HG02943 (cell line): ENCODE data around the gene SCFD1.

Source experiments
- ATAC-seq: cut with Tn5 transposase; IDR thresholded peaks from one replicate; pipeline ENCODE4 v1.9.1; 2021; ENCODE audit warnings: mild to moderate bottlenecking, low read depth, moderate library complexity; ENCODE audit not compliant: unreplicated experiment

Gene SCFD1

DNA sequence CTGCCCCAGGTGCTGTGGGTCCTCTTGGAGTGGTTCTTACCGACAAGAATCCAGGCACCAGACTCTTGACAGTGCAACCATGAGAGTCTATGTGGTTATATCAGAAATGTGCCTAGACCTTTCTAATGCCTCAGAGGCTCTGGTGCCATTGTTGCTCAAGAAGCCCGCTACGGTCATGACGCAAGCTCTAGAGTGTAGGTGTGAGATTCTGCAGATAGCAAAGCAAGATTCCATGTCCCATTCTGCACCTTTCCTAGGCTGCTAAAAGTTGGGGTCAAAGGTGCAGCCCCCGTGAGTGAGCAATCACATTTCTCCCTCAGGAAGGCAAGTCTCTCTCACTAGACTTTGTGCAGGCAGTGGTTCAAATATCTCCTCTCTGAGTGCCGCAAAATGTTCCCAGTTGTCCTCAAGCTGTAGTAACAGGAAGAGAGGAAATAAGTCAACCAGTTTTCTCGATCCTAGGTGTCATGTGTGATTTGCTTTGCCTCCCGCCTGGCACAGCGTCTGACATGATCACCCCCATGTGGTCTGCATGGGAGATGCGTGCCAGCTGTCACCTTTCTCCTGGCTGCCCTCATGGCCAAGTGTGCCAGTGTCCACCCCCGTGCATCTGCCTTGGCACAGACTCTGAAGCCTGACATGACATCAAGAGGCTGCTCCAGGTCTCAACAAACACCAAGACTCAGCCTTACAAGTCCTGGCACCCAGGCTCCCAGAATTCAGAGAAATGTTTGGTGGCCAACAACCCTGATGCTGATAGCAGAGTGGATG lies 129.7 kb downstream of the SCFD1 start:
- no peak for ATAC-seq

DNA sequence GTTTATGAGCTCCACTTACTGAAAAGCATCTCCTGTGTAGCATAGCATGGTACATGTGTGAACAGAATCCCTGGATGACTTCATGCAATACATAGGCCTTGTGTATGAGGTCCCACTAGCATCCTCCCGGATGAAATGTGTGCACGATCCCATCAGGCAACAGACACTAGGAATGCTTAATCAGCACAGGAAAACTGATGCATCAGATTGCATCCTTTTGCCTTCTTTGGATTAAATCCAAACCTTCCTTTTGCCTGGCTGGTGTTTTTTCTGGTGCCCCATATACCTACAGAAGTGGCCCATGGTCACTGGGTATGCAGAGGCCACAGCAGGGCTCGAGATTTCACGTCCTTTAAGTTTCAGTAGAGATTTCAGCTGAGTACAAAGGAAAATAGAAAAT lies 131.3 kb downstream of the SCFD1 start:
- no peak for ATAC-seq

DNA sequence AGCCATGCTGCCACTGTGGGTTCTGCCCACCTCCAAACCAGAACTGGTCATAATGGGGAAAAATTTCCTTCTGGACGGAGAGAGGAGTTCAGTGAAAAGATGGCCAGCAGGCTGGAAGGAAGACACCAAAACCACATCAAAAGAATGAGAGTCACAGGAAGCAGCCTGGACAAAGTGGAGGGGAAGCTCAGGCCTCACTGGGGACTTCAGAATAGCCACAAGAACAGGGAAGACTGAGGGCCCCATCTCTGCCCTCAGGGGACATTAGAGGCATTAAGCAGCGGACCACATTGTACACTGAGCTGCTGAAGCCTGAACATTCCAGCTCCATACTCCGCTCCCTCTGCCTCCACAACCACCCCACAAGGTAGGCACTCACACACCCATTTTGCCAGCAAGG lies 132.7 kb downstream of the SCFD1 start:
- no peak for ATAC-seq

DNA sequence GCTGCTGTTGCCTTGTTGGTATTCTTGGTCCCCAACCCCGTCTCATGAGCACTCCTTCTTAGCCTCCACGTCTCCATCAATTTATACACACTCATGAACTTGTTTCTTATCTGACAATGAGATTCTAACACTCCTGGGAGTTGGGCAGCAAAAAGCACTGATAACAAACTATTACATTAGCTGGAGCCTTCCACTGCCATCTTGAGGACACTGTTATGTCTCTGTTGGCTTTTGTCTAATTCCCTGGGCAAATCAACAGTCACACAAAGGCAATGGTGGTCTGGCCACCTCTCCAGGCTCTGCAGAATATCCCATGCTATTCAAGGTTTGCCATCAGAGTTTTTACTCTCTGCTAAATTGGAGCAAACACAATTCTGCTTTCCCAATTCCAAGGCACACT lies 134.5 kb downstream of the SCFD1 start:
- no peak for ATAC-seq

DNA sequence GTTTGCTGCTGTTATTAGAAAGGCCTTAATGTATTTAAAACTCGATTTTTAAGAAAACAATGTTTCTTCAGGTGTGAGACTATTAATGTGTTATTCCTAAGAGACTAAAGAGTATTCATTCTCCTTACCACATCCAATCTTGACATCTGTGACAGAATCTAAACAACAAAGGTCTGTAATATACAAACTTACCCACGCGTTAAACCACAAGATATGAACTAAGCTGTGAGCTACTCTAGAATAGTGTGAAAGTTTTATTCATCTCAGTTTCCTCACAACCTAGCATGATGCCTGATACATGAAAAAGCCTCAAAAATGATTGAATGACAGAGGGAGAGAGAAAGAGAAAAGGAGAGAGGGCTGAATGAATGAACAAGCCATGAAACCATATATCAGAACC lies 135.0 kb downstream of the SCFD1 start:
- no peak for ATAC-seq

DNA sequence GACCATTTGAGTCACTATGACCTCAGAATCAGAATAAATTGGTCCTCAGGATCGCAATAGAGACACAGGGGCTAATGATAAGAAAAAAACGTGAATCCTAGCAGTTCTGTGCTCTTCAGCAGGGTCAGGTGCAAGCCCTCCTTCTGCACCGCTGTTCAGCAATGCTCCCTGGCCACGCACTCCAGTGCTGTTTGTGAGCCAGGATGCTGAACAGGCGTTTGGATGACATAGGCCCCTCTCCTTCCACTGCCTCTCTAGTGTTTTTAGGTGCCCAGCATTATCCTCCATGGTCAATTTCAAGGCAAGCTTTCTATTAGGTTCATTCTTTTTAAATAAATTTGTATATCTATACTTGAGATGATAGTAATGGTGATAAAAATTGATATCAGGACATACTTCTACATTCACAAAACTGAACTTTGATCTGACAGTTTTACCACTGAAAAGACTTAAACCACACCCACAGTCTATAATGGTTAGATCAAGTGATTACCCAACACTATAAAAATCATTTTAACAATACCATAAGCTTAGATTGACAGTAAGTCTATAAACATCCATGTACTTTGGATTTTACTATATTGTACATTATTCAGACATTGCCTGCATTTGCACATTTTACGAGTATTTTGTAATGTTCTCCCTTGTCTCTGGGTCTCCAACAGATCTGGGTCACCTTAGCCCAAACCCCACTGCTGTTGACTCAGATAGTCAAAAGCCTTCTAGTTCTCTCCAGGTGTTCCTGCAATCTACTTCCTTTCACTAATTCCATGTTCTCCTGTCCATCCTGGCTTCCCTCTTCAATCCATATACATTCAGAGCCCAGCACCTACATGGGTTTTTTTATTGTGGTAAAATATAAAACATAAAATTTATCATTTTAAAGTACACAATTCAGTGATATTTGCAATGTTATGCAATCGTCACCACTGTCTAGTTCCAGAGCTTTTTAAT lies 137.3 kb downstream of the SCFD1 start:
- ATAC-seq = no peak

DNA sequence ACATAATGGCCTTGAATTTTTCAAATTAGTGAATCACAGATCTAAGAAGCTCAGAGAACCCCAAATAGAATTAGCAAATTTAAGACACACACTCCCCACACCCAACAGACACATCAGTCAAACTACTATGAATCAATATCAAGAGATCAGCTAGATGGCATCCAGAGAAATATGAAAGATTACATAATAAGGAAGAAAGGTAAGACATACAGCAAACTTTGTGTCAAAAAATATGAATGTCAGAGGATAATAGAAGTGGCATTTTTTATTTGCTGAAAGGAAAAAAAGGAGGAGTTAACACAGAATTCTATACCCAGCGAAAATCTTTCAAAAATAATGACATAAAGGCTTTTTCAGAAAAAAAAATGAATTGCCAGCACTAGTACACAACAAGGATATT lies 141.8 kb downstream of the SCFD1 start:
- ATAC-seq = no peak

DNA sequence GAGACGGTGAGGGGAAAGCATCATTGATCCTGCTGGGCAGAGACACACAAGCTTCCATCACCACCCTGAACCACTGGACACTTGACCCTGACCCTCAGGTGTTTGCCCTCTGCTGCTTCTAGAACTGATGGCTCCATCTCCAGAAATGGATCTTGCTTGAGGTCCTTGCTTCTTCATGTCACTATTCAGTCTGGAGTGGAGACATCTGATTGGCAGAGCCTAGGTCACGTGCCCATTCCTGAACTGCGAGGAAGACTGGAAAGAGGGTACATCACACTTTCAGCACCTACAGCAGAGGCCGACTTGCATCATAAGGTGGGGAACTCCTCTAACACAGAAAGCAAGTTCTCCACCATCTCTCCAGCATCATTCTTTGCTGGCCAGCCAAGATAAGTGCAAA lies 145.5 kb downstream of the SCFD1 start:
- ATAC-seq = no peak

DNA sequence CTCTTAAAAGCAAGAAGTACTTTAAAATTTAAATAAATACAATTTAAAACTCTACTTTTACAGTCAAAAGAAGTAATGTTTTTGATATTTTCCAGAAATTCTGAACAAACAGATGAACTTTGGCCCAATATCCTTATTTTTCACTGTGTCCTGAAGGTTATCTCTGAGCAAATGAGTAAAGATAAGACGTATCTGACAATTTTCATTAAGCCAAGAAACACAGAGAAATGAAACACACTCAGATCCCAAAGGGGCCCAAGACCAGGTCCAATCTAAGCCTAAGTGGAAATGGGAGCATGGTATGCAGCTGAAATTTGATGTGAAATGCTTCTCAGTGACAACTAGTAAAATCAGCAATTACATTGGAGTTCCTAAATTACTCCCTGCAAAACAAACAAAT lies 146.7 kb downstream of the SCFD1 start:
- no peak for ATAC-seq

DNA sequence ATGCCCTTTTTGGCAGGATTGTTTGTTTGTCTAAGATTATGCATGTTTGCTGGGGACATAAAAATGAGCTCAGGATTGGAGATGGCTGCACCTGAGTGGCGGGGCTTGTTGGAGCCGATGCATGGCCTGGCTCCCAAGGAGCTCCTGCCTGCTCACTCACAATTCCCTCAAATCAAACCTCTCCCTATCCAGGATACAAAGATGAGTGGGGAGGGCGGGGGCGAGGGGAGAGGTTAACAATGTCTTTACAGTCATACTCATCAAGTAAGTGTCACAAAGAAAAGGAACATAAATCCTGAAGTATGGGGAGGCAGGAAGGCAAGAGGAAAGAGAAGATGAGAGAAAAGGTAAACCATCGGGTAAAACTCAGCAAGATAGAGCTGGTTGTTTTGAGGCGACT lies 148.3 kb downstream of the SCFD1 start:
- ATAC-seq = no peak

DNA sequence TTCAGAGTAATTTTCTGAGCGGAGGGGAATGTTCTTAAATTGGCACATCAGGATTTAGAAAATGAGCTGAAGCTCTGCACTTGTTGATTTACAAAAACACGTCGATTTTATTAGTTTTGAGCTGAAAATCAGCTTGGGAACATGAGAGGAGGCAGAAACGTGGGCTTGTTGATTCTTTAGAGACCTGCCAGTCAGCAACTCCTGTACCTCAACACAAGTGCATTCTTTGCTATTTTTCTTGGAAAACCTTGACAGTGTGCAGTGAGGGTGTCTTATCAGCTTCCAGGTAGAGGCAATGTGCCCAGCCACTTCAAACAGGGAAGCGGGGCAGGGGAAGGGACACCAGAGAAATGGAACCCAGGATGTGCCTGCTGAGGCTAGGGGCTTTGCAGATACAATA lies 149.5 kb downstream of the SCFD1 start:
- ATAC-seq = no peak

DNA sequence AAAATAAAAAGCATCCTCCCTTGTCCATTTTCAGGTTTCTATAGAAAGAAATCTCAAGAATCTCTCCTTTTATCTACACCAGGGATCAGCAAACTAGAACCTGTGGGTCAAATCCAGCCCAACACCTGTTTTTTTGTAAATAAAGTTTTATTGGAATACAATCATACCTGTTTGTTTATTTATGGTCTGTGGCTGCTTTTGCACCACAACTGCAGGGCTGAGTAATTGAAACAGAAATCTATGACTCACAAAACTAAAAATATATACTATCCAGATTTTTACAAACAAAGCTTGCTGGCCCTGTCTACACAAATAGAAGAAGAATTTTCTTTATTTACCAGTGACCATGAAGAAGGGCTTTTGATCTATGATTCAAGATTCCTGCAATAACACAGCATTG lies 157.1 kb downstream of the SCFD1 start:
- ATAC-seq = no peak
